Endodermal cell (in vitro differentiated cells): ENCODE results near the gene TBC1D8. TPM values are rescaled to one million over a fixed set of nuclear protein-coding genes. Genes with fewer than 3 reads are reported as not detected.

ENCODE experiments used
- DNase-seq: peaks from one replicate; pipeline ENCODE4 v3.0.0-alpha.2; 2017
- H3K27ac ChIP-seq: 2 replicates; pipeline ENCODE4 v1.5.1; 2013; ENCODE audit warnings: mild to moderate bottlenecking, low read depth, low read length, moderate library complexity
- H3K27me3 ChIP-seq: 2 replicates; pipeline ENCODE4 v1.6.1; 2013; ENCODE audit warnings: mild to moderate bottlenecking, low read length, moderate library complexity; ENCODE audit not compliant: insufficient read depth, control insufficient read depth, poor library complexity, severe bottlenecking
- H3K36me3 ChIP-seq: 2 replicates; pipeline ENCODE4 v1.7.0; 2013; ENCODE audit warnings: mild to moderate bottlenecking, low read length, moderate library complexity; ENCODE audit not compliant: control insufficient read depth, insufficient read depth
- H3K4me1 ChIP-seq: one replicate; pipeline ENCODE4 v1.7.0; 2013; ENCODE audit warnings: low read length; ENCODE audit not compliant: control insufficient read depth, insufficient read depth
- H3K4me3 ChIP-seq: 2 replicates; pipeline ENCODE4 v1.5.1; 2013; ENCODE audit warnings: mild to moderate bottlenecking, low read length, moderate library complexity
- H3K9ac ChIP-seq: 2 replicates; pipeline ENCODE4 v1.6.1; 2013; ENCODE audit warnings: mild to moderate bottlenecking, low read length, moderate library complexity; ENCODE audit not compliant: poor library complexity, severe bottlenecking; ENCODE audit errors: extremely low read depth
- H3K9me3 ChIP-seq: 2 replicates; pipeline ENCODE4 v1.6.1; 2013; ENCODE audit warnings: mild to moderate bottlenecking, low read length, moderate library complexity; ENCODE audit not compliant: control insufficient read depth
- H3K27ac Mint-ChIP-seq: 2 replicates; pipeline ENCODE4 v1.8.0; 2020; ENCODE audit warnings: mixed read lengths
- H3K27me3 Mint-ChIP-seq: 2 replicates; pipeline ENCODE4 v1.8.0; 2021; ENCODE audit warnings: mild to moderate bottlenecking, mixed read lengths; ENCODE audit not compliant: insufficient read depth
- H3K36me3 Mint-ChIP-seq: 2 replicates; pipeline ENCODE4 v1.8.0; 2020; ENCODE audit warnings: low read depth, mixed read lengths
- H3K4me1 Mint-ChIP-seq: 2 replicates; pipeline ENCODE4 v1.8.0; 2020; ENCODE audit warnings: mixed read lengths
- H3K4me3 Mint-ChIP-seq: 2 replicates; pipeline ENCODE4 v1.8.0; 2020; ENCODE audit warnings: mild to moderate bottlenecking, moderate library complexity, mixed read lengths
- H3K9me3 Mint-ChIP-seq: 2 replicates; pipeline ENCODE4 v1.8.0; 2020; ENCODE audit warnings: mild to moderate bottlenecking, mixed read lengths
- CTCF ChIP-seq: fragments of 200-600 bp; sonication (generic); conservative IDR thresholded peaks from 2 replicates; pipeline ENCODE4 v1.5.0; 2021; ENCODE audit warnings: antibody characterized with exemption, mild to moderate bottlenecking
- whole genome bisulfite sequencing, 2 experiments: methylation state at CpG; one replicate each; pipeline versions ENCODE4 v1.1.5 to v1.1.7; 2013; ENCODE audit warnings: missing lambda C conversion rate in 2 of 2, mixed read lengths in 1 of 2; ENCODE audit not compliant: insufficient coverage in 1 of 2, insufficient read length in 1 of 2; 5-methylcytosine and 5-hydroxymethylcytosine counted together
- total RNA-seq, 2 donors: library from RNA; stranded (reverse); fragmentation: NEBNext Ultra II Directional in 1 of 2; extraction: Animal tissue kit (Norgen Biotek cat#: 25700) in 1 of 2; gene quantifications; 2 replicates in 1 of 2; 3 replicates in 1 of 2; pipeline ENCODE4 v1.2.1, GENCODE V29; 2021

Gene TBC1D8
- total RNA-seq, 2 donors from 2014 or later, result 14.4 to 14.5 TPM

- Mint-ChIP-seq H3K9me3 (peaks cover 3% of the 10 kb centered on the region), H3K27ac (no peak overlapping the region), H3K4me3 (no peak overlapping the region), H3K4me1 (peaks cover 23% of the 10 kb centered on the region), H3K27me3 (peaks cover 2% of the 10 kb centered on the region), H3K36me3 (peaks cover 25% of the 10 kb centered on the region)
- H3K9me3 ChIP-seq, result no peaks in the 10 kb centered on the region
- 86 to 100% methylated on average over 2 of the region's 2 CpGs for WGBS, 2 experiments
- TF ChIP-seq CTCF, result no peak
- H3K36me3 ChIP-seq, result peaks cover 24% of the 10 kb centered on the region
- no peaks in the 10 kb centered on the region for H3K27me3 ChIP-seq
- H3K27ac ChIP-seq, result no peak overlapping the region
- H3K4me1 ChIP-seq, result no peaks in the 10 kb centered on the region
- DNase-seq, result no peak
- no peak overlapping the region for H3K4me3 ChIP-seq
- no peak overlapping the region for H3K9ac ChIP-seq
These were observed 151.2 kb downstream of the TBC1D8 start for GRCh38 chr2:100999995-101000394.

DNA sequence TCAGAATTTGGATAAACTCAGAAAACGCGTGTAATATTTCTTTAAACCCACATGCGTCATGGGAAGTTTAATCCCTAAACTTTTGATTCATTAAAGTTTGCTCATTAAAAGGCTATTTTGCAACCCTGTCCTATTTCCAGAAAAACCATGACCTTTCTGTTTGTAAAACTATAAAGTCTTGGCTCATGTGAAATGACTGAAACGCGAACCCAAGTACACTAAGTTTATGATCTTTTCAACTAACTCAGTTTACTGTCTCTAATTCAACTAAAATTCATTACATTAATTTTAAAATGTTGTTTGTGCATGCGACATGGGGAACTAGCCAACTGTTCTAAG is 153.0 kb downstream of the TBC1D8 start:
- H3K4me3 ChIP-seq, result no peak overlapping the region
- no peak for TF ChIP-seq CTCF
- H3K27ac ChIP-seq, result no peak overlapping the region
- H3K36me3 Mint-ChIP-seq, result peaks cover 8% of the 10 kb centered on the region
- peaks cover 9% of the 10 kb centered on the region for H3K4me1 Mint-ChIP-seq
- WGBS, 2 experiments, result 94 to 95% methylated on average over 3 to 6 of the region's 6 CpGs
- H3K36me3 ChIP-seq, result peaks cover 6% of the 10 kb centered on the region
- H3K27me3 ChIP-seq, result no peaks in the 10 kb centered on the region
- H3K27me3 Mint-ChIP-seq, result peaks cover 2% of the 10 kb centered on the region
- no peaks in the 10 kb centered on the region for H3K4me1 ChIP-seq
- no peaks in the 10 kb centered on the region for H3K9me3 ChIP-seq
- H3K9me3 Mint-ChIP-seq, result peaks cover 3% of the 10 kb centered on the region
- no peak overlapping the region for H3K27ac Mint-ChIP-seq
- H3K4me3 Mint-ChIP-seq, result no peak overlapping the region
- no peak overlapping the region for H3K9ac ChIP-seq
- DNase-seq, result no peak

DNA sequence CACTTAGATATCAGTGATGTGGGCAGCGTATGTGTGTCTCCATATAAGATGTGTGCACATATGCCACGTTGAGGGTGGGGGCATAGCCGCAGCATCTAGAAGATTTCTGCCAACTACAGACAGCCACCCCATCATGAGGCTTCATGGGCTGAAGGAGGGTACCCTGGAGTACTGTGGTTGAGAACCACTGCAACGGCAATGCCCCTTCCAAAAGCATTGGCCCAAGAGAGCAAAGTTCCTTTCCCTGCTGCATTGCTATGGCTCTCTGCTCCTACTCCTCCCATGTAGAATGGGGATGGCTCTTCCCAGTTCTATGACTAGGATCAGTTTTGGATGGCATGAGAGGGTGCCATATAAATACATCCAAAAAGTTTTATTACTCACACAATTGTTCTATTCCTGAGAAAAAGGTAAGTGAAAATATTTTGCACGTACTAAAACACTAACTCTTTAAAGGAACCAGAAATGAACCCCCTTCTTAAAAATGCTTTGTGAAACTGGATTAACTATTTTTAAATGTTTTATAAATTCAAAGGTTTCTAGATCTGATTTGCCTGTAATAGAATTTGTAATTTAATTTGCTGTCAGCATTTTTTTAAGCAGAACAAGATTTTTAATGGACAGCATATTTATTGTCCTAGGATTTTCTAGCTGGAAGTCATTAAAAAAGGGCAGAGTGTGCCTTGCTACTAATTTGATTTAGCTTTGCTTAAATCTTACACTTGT is 153.5 kb downstream of the TBC1D8 start:
- Mint-ChIP-seq H3K27me3 (peaks cover 2% of the 10 kb centered on the region), H3K27ac (no peak overlapping the region), H3K4me1 (peaks cover 9% of the 10 kb centered on the region), H3K4me3 (no peak overlapping the region), H3K36me3 (peaks cover 2% of the 10 kb centered on the region), H3K9me3 (no peaks in the 10 kb centered on the region)
- Histone ChIP-seq H3K9me3 (no peaks in the 10 kb centered on the region), H3K36me3 (peaks cover 1% of the 10 kb centered on the region), H3K27ac (no peak overlapping the region), H3K9ac (no peak overlapping the region), H3K4me3 (no peak overlapping the region), H3K4me1 (no peaks in the 10 kb centered on the region), H3K27me3 (no peaks in the 10 kb centered on the region)
- WGBS, 2 experiments, result 86 to 95% methylated on average over 3 to 4 of the region's 5 CpGs
- TF ChIP-seq CTCF, result no peak
- DNase-seq, result no peak
